HCT116 (cell line): ENCODE results near the gene RBKS.

ENCODE experiments used
- CTCF ChIP-seq, 3 experiments: fragments of 200-600 bp in 1 of 3; sonication (generic) in 1 of 3; IDR thresholded peaks in 2 of 3; conservative IDR thresholded peaks in 1 of 3; 2 replicates each; pipeline ENCODE4 v1.5.1; 2012 to 2017; ENCODE audit warnings: low read depth in 2 of 3, low read length in 2 of 3, antibody characterized with exemption in 1 of 3, borderline replicate concordance in 1 of 3, control low read depth in 1 of 3, mild to moderate bottlenecking in 1 of 3, mixed read lengths in 1 of 3, mixed run types in 1 of 3, moderate library complexity in 1 of 3; ENCODE audit not compliant: insufficient read depth in 1 of 3
- EZH2 ChIP-seq: fragments of 200-600 bp; sonication (generic); IDR thresholded peaks from 2 replicates; pipeline ENCODE4 v1.6.1; 2017; ENCODE audit warnings: antibody characterized with exemption, mixed run types
- POLR2A ChIP-seq: IDR thresholded peaks from 2 replicates; pipeline ENCODE4 v1.7.0; 2011; ENCODE audit warnings: borderline replicate concordance; ENCODE audit not compliant: insufficient read depth, insufficient read length; ENCODE audit errors: extremely low read depth
- POLR2AphosphoS5 ChIP-seq: IDR thresholded peaks from 2 replicates; pipeline ENCODE4 v1.6.1; 2011; ENCODE audit warnings: mild to moderate bottlenecking, low read depth, low read length, moderate library complexity
- REST ChIP-seq: IDR thresholded peaks from 2 replicates; pipeline ENCODE4 v1.6.1; 2012; ENCODE audit warnings: low read depth
- YY1 ChIP-seq: IDR thresholded peaks from 2 replicates; pipeline ENCODE4 v1.6.1; 2011; ENCODE audit warnings: low read length, low read depth, moderate library complexity, mild to moderate bottlenecking; ENCODE audit not compliant: insufficient replicate concordance; ENCODE audit errors: extremely low read depth
- ZFX ChIP-seq: fragments of 450-650 bp; IDR thresholded peaks from 2 replicates; pipeline ENCODE4 v1.6.1; 2017

GRCh38 chr2:27844821-27845255 is 45.3 kb downstream of the RBKS start:
- TF ChIP-seq REST, result no peak
- no peak for TF ChIP-seq CTCF (IDR thresholded peaks at IDR 0.05 in 2 of 3, conservative IDR thresholded peaks at IDR 0.05 in 1 of 3; ENCODE audit: borderline replicate concordance in 1 of 3, insufficient read depth in 1 of 3, low read depth in 2 of 3, low read length in 2 of 3)
- TF ChIP-seq YY1, result no peak
- no peak for TF ChIP-seq ZFX
- no peak for TF ChIP-seq EZH2
- no peak for TF ChIP-seq POLR2AphosphoS5
- no peak for TF ChIP-seq POLR2A
